Ovary (tissue), 10 donors: ENCODE measurements around the gene FOXP1. TPM values are rescaled to one million over a fixed set of nuclear protein-coding genes. Genes with fewer than 3 reads are reported as not detected.

ENCODE experiments used
- DNase-seq, 5 donors: peaks; one replicate each; pipeline ENCODE4 v3.0.0-alpha.2; 2019 to 2020
- H3K27ac ChIP-seq, 2 donors: fragments of 200-600 bp; one replicate each; pipeline versions ENCODE4 v1.5.1 to v1.8.0; 2019 to 2022
- H3K27me3 ChIP-seq: fragments of 200-600 bp; one replicate; pipeline ENCODE4 v1.8.0; 2022
- H3K36me3 ChIP-seq: fragments of 200-600 bp; sonication (generic); one replicate; pipeline ENCODE4 v1.5.1; 2019
- H3K4me1 ChIP-seq: one replicate; pipeline ENCODE4 v1.8.1; 2013; ENCODE audit warnings: mild to moderate bottlenecking, moderate library complexity; ENCODE audit not compliant: insufficient read depth
- H3K4me3 ChIP-seq: fragments of 200-600 bp; sonication (generic); one replicate; pipeline ENCODE4 v1.5.1; 2017
- H3K9me3 ChIP-seq, 2 donors: fragments of 200-600 bp in 1 of 2; sonication (generic) in 1 of 2; one replicate each; pipeline versions ENCODE4 v1.5.1 to v1.8.1; 2013 to 2019; ENCODE audit warnings: mild to moderate bottlenecking in 1 of 2, moderate library complexity in 1 of 2
- CTCF ChIP-seq, 3 donors: fragments of 450-650 bp in 2 of 3; fragments of 200-600 bp in 1 of 3; IDR thresholded peaks; one replicate each; pipeline versions ENCODE4 v1.5.1 to v1.8.0; 2016 to 2022; ENCODE audit warnings: antibody characterized with exemption in 3 of 3, mild to moderate bottlenecking in 1 of 3
- EP300 ChIP-seq: sonication (generic); formaldehyde crosslinking; IDR thresholded peaks from one replicate; pipeline ENCODE4 v1.6.1; 2017; ENCODE audit warnings: antibody characterized with exemption
- POLR2A ChIP-seq: fragments of 450-650 bp; IDR thresholded peaks from one replicate; pipeline ENCODE4 v1.6.1; 2017; ENCODE audit warnings: antibody characterized with exemption, mild to moderate bottlenecking, moderate library complexity
- WGBS, 3 donors: extraction: QIAGEN DNeasy Blood & Tissue Kit in 1 of 3; methylation state at CpG; one replicate each; pipeline versions ENCODE4 v1.1.5 to v1.1.7; 2013 to 2017; 5-methylcytosine and 5-hydroxymethylcytosine counted together
- intact Hi-C, 4 donors: fragments of 100-400 bp; cut with DNase I; formaldehyde crosslinking; loops; one replicate each; pipeline versions ENCODE4 v1.11.0 to v1.15.1; 2022 to 2023
- long read RNA-seq, 3 donors: library from polyadenylated mRNA in 2 of 3; unstranded in 2 of 3; transcript quantifications; one replicate each; pipeline ENCODE4 v2.0.0 and lab custom pipeline, GENCODE V29; 2021 to 2026
- polyA plus RNA-seq, 2 donors: library from polyadenylated mRNA; stranded (reverse); fragments of 200-250 nt in 1 of 2; fragments of 350-450 nt in 1 of 2; fragmentation: Illumina TruSeq in 1 of 2; extraction: RNeasy Lipid Tissue Mini Kit (QIAGEN cat#74804) in 1 of 2; gene quantifications; one replicate each; pipeline ENCODE4 v1.2.3, GENCODE V29; 2013 to 2014
- total RNA-seq, 7 donors: library from RNA; depleted of rRNA in 2 of 7; stranded (reverse); fragments of >200 nt in 2 of 7; fragmentation: NEBNext Ultra II Directional in 3 of 7; extraction: Animal tissue kit (Norgen Biotek cat#: 25700) in 3 of 7; gene quantifications; one replicate each; pipeline versions ENCODE4 v1.1.0 to v1.2.4, GENCODE V29; 2016 to 2023
- donor health status: DM: no; HTN: no; CAD: no; lungs with moderate emphysema.
- donor health status: DM: no; HTN: no; CAD: no.
- donor health status: Bipolar disorder and iron deficiency.
- donor health status: DM: yes; HTN: yes; CAD: no.
- donor health status: DM: no; HTN: no; CAD: no.
- donor health status: DM: yes; HTN: yes; CAD: no.

The FOXP1 gene
- 100 to 1,000 TPM in 6 of 7 donors, 10 to 100 TPM in 1; 89.4 to 126 (median 119) TPM for total RNA-seq
- polyA plus RNA-seq = 10 to 100 TPM; 31.7 to 42.6 TPM
- long read RNA-seq, donor 1, transcript FOXP1-273 (15 exons, 1,948 nt) = minor isoform, 10 of 201 reads
- long read RNA-seq, donor 1, transcript FOXP1-265 (16 exons, 2,405 nt) = major isoform, 34 of 201 reads
- long read RNA-seq, donor 1, transcript FOXP1-244 (16 exons, 2,782 nt) = minor isoform, 16 of 201 reads
- long read RNA-seq, donor 1, transcript FOXP1-259 (21 exons, 3,103 nt) = minor isoform, 24 of 201 reads
- long read RNA-seq, donor 1, partial matches to known transcripts = 12 of 201 reads
- long read RNA-seq, donor 1, other reads (novel, unspliced or antisense) = 78 of 201 reads
- long read RNA-seq, donor 2, partial matches to known transcripts = 0 of 1 reads
- long read RNA-seq, donor 2, other reads (novel, unspliced or antisense) = 0 of 1 reads
- long read RNA-seq, donor 3, transcript FOXP1-273 (15 exons, 1,948 nt) = major isoform, 9 of 71 reads
- long read RNA-seq, donor 3, transcript FOXP1-265 (16 exons, 2,405 nt) = major isoform, 9 of 71 reads
- long read RNA-seq, donor 3, partial matches to known transcripts = 6 of 71 reads
- long read RNA-seq, donor 3, other reads (novel, unspliced or antisense) = 34 of 71 reads

- H3K4me1 ChIP-seq = peaks cover 2% of the 10 kb centered on the region
- TF ChIP-seq POLR2A = peak; percentile 42
- no peak for TF ChIP-seq CTCF (IDR thresholded peaks at IDR 0.05)
- peak within 1 kb of the TSS; percentile 86 for H3K4me3 ChIP-seq
- WGBS, 3 donors = 0 to 1% (median 1%) methylated on average over 61 to 75 of the region's 75 CpGs
- peak within 1 kb of the TSS; percentile 99 to 100 for H3K27ac ChIP-seq
- H3K36me3 ChIP-seq = no peaks in the 10 kb centered on the region
- no peaks in the 10 kb centered on the region for H3K27me3 ChIP-seq
- peak; percentile 68 to 85 (median 81) for DNase-seq
- no peaks in the 10 kb centered on the region for H3K9me3 ChIP-seq
- intact Hi-C loops = loop anchor here in 3 of 4 donors (5.0 to 10.0 kb wide), 7 partner anchors 276 to 869 kb away; no protein-coding TSS in a partner anchor
These were observed at the start of gene FOXP1 for GRCh38 chr3:71583566-71584393. Gene FOXP1 (minus strand): TSS chr3:71583728. CDS start chr3:71198381, 385,347 bp downstream.

- DNase-seq = peak in 1 of 5 donors; percentile 8
- H3K9me3 ChIP-seq = no peaks in the 10 kb centered on the region
- no peak overlapping the region for H3K4me3 ChIP-seq
- H3K36me3 ChIP-seq = no peaks in the 10 kb centered on the region
- WGBS, 3 donors = 17 to 48% (median 18%) methylated on average over 2 of the region's 2 CpGs
- TF ChIP-seq POLR2A (no peak), CTCF (IDR thresholded peaks at IDR 0.05) (no peak), EP300 (no peak)
- no peaks in the 10 kb centered on the region for H3K27me3 ChIP-seq
- H3K27ac ChIP-seq = no peak overlapping the region
- intact Hi-C loops = no loop called here
- no peaks in the 10 kb centered on the region for H3K4me1 ChIP-seq
These were observed 46.2 kb upstream of the FOXP1 start for GRCh38 chr3:71629711-71630110.

- Histone ChIP-seq H3K9me3 (no peaks in the 10 kb centered on the region), H3K4me3 (no peak overlapping the region), H3K4me1 (no peaks in the 10 kb centered on the region), H3K27me3 (no peaks in the 10 kb centered on the region), H3K27ac (no peak overlapping the region), H3K36me3 (no peaks in the 10 kb centered on the region)
- DNase-seq = no peak
- TF ChIP-seq EP300 = no peak
- TF ChIP-seq POLR2A = no peak
- TF ChIP-seq CTCF (IDR thresholded peaks at IDR 0.05) = no peak
- 28 to 46% (median 29%) methylated on average over 8 of the region's 8 CpGs for WGBS, 3 donors
- intact Hi-C loops = no loop called here
These were observed 45.8 kb upstream of the FOXP1 start for GRCh38 chr3:71629289-71629688.

- 28 to 42% (median 33%) methylated on average over 6 of the region's 6 CpGs for whole genome bisulfite sequencing, 3 donors
- H3K9me3 ChIP-seq = no peaks in the 10 kb centered on the region
- no peak overlapping the region for H3K4me3 ChIP-seq
- no peak for DNase-seq
- no peaks in the 10 kb centered on the region for H3K4me1 ChIP-seq
- intact Hi-C loops = no loop called here
- TF ChIP-seq EP300 (no peak), CTCF (IDR thresholded peaks at IDR 0.05) (no peak), POLR2A (no peak)
- no peak overlapping the region for H3K27ac ChIP-seq
- H3K36me3 ChIP-seq = no peaks in the 10 kb centered on the region
- no peaks in the 10 kb centered on the region for H3K27me3 ChIP-seq
These were observed 45.0 kb upstream of the FOXP1 start for GRCh38 chr3:71628522-71628921.
